ENCODE measurements around the gene MLIP. TPM values are rescaled to one million over a fixed set of nuclear protein-coding genes. Genes with fewer than 3 reads are reported as not detected.

The MLIP gene
- total and polyA plus RNA-seq, 2 of the 8 experiments (the other 6 are each of a cell fraction or from before 2014, with no cell fraction given), result not detected

DNA sequence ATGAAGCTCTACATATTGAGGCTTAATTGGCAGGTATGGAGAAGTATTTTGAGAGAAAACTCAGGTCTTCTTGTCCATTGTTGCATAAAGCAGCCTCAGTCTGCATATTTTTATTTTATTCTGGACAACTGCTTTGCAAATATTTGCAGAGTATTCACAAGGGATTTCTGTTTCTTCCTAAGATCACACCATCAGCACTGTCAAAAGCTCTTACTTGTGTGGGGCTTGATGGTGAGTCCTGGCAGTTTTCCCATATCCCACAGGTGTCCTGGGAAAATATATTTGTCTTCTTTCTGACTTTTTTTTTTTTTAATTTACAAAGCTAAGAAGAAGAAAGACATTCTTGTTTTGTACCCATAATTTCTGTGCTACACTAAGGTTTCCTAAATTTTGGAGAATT, 16.9 kb upstream of the MLIP start:
- Histone ChIP-seq H3K4me1 (replicated peaks in 1 of 4; ENCODE audit: control insufficient read depth in 3 of 4, insufficient read depth in 4 of 4, low read length in 3 of 4) (no peaks in the 10 kb centered on the region), H3K4me2 (ENCODE audit: insufficient read depth in 1 of 2, low read depth in 2 of 2, low read length in 2 of 2) (no peak overlapping the region), H3K56ac (replicated peaks; ENCODE audit: insufficient read length, low read depth, low read length) (no peak overlapping the region), H3K14ac (ENCODE audit: insufficient read length) (no peak overlapping the region), H3K23me2 (ENCODE audit: low read depth, low read length) (no peaks in the 10 kb centered on the region), H3K9me3 (ENCODE audit: insufficient read depth in 2 of 2, low read depth in 1 of 2, low read length in 1 of 2) (no peaks in the 10 kb centered on the region), H2BK5ac (ENCODE audit: low read depth, low read length) (no peak overlapping the region), H4K91ac (replicated peaks; ENCODE audit: insufficient read length, low read length) (no peak overlapping the region), H3K18ac (ENCODE audit: extremely low read depth, low read length) (no peak overlapping the region), H4K8ac (ENCODE audit: extremely low read depth, insufficient read depth, low read length) (no peak overlapping the region), H3K79me2 (ENCODE audit: control insufficient read depth in 1 of 2, insufficient read depth in 2 of 2, low read length in 2 of 2) (no peaks in the 10 kb centered on the region), H3K36me3 (ENCODE audit: control insufficient read depth in 2 of 4, insufficient read depth in 4 of 4, low read length in 3 of 4) (no peaks in the 10 kb centered on the region), H2AFZ (ENCODE audit: low read length) (no peak overlapping the region), H3K27ac (ENCODE audit: low read depth, low read length) (no peak overlapping the region), H4K5ac (ENCODE audit: insufficient read length, low read depth, low read length) (no peak overlapping the region), H3K9ac (replicated peaks in 1 of 4; ENCODE audit: extremely low read depth in 1 of 4, low read depth in 3 of 4, low read length in 3 of 4) (no peak overlapping the region), H3K4me3 (ENCODE audit: extremely low read depth in 1 of 4, insufficient read depth in 2 of 4, low read depth in 3 of 4, low read length in 4 of 4) (no peak overlapping the region), H2BK120ac (replicated peaks; ENCODE audit: low read depth, low read length) (no peak overlapping the region), H2AK5ac (ENCODE audit: low read depth, low read length) (no peak overlapping the region), H2BK20ac (ENCODE audit: low read length) (no peak overlapping the region), H3K23ac (ENCODE audit: insufficient read length) (no peak overlapping the region), H4K20me1 (replicated peaks in 1 of 2; ENCODE audit: control insufficient read depth in 1 of 2, insufficient read depth in 2 of 2, low read length in 2 of 2) (no peaks in the 10 kb centered on the region), H3K4ac (replicated peaks; ENCODE audit: insufficient read length, low read depth, low read length) (no peak overlapping the region), H2BK15ac (ENCODE audit: low read length) (no peak overlapping the region), H3K79me1 (ENCODE audit: low read depth, low read length) (no peaks in the 10 kb centered on the region), H2BK12ac (ENCODE audit: low read depth, low read length) (no peak overlapping the region), H3K27me3 (replicated peaks in 1 of 4; ENCODE audit: control insufficient read depth in 3 of 4, extremely low read depth in 1 of 4, insufficient read depth in 3 of 4, low read length in 3 of 4) (no peaks in the 10 kb centered on the region)
- TF ChIP-seq FOSL1 (IDR thresholded peaks at IDR 0.05; ENCODE audit: insufficient read depth, low read depth, low read length) (no peak), POLR2A (IDR thresholded peaks at IDR 0.05; ENCODE audit: control extremely low read depth in 1 of 2, low read depth in 2 of 2, low read length in 2 of 2) (no peak), SUZ12 (IDR thresholded peaks at IDR 0.05; ENCODE audit: low read length) (no peak)
- TF ChIP-seq, protein P1, sequence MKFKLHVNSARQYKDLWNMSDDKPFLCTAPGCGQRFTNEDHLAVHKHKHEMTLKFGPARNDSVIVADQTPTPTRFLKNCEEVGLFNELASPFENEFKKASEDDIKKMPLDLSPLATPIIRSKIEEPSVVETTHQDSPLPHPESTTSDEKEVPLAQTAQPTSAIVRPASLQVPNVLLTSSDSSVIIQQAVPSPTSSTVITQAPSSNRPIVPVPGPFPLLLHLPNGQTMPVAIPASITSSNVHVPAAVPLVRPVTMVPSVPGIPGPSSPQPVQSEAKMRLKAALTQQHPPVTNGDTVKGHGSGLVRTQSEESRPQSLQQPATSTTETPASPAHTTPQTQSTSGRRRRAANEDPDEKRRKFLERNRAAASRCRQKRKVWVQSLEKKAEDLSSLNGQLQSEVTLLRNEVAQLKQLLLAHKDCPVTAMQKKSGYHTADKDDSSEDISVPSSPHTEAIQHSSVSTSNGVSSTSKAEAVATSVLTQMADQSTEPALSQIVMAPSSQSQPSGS (IDR thresholded peaks at IDR 0.05; ENCODE audit: low read length), result no peak
- ChIA-PET CTCF (ENCODE audit: partially characterized antibody) (interaction anchor here (0.7 kb wide), 1 partner anchor 11 kb away, joined by 3 read pairs; no protein-coding TSS in a partner anchor), POLR2A (ENCODE audit: partially characterized antibody) (no interaction called here)
- DNase-seq (ENCODE audit: low read depth in 1 of 2, low spot score in 2 of 2) (no peak), FAIRE-seq (no peak)
